ENCODE measurements around the gene ATG4C.

GRCh38 chr1:62870148-62870547 is 86.2 kb downstream of the ATG4C start:
- no peak for TF ChIP-seq EZH2phosphoT487 (IDR thresholded peaks at IDR 0.05; ENCODE audit: insufficient read depth, low read depth)
- no peak for TF ChIP-seq EZH2 (IDR thresholded peaks at IDR 0.05; ENCODE audit: insufficient read depth, poor library complexity, severe bottlenecking)

All from GM23248 (cell line).